Thyroid gland (tissue), 4 donors: ENCODE data around the gene GPS1.

Experiments used
- POLR2A ChIP-seq, 2 donors: fragments of 450-650 bp; IDR thresholded peaks; one replicate each; pipeline ENCODE4 v1.6.1; 2017; ENCODE audit warnings: antibody characterized with exemption in 2 of 2, mild to moderate bottlenecking in 2 of 2, moderate library complexity in 1 of 2
- TF ChIP-seq, protein P1 (sequence below), 6 experiments: fragments of 200-600 bp in 3 of 6; fragments of 450-650 bp in 3 of 6; sonication (generic) in 3 of 6; IDR thresholded peaks; one replicate each; pipeline ENCODE4 v1.5.1; 2016 to 2019; ENCODE audit warnings: antibody characterized with exemption in 6 of 6, mild to moderate bottlenecking in 2 of 6, inconsistent platforms in 1 of 6, moderate library complexity in 1 of 6

DNA sequence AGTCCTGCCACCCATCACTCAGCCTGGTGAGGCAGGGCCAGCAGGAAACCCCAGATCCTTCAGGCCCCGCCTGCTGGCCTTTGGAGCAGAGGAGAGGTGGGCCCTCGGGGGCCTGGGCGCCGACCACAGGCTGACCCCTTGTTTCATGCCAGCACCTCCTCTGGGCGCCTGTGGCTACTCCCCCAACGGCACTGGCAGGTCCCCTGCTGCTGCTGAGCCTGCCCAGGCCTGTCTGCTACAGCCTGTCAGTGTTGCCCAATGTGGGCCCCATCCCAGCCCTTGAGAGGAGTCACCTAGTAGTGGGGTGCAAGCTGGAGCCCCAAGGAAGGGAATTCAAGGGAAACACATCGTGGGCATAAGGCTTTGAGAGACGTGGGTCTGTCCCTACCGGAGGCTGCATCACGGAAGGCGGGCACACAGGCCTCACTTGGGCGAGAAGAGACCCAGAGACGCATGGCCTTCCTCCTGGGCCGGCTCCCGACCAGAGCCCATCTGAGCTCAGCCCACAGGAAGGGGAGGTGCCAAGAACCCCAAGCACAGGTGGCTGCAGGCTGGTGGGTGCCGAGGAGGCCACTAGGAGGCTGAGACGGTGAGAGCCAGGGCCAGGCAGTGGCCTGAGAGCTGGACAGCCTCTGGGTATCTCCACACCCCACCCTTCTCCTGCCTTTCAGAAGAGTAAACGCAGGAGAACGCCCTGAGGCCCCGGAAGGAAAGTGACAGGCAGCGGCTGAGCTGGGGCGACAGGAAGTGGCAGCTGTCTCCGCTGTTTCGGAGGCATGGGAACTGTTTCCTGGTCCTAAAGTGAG, 54.4 kb downstream of the GPS1 start:
- TF ChIP-seq, protein P1, sequence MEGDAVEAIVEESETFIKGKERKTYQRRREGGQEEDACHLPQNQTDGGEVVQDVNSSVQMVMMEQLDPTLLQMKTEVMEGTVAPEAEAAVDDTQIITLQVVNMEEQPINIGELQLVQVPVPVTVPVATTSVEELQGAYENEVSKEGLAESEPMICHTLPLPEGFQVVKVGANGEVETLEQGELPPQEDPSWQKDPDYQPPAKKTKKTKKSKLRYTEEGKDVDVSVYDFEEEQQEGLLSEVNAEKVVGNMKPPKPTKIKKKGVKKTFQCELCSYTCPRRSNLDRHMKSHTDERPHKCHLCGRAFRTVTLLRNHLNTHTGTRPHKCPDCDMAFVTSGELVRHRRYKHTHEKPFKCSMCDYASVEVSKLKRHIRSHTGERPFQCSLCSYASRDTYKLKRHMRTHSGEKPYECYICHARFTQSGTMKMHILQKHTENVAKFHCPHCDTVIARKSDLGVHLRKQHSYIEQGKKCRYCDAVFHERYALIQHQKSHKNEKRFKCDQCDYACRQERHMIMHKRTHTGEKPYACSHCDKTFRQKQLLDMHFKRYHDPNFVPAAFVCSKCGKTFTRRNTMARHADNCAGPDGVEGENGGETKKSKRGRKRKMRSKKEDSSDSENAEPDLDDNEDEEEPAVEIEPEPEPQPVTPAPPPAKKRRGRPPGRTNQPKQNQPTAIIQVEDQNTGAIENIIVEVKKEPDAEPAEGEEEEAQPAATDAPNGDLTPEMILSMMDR (IDR thresholded peaks at IDR 0.05), result no peak
- no peak for TF ChIP-seq POLR2A (IDR thresholded peaks at IDR 0.05)
